Calu3 (cell line): ENCODE results near the gene HDHD3. TPM values are rescaled to one million over a fixed set of nuclear protein-coding genes. Genes with fewer than 3 reads are reported as not detected.

Experiments used
- BruUV-seq: library from RNA; stranded (reverse); fragments of 400-500 nt; replicated peaks from 2 replicates; lab custom pipeline; 2021; lab: Mats Ljungman, UMichigan
- CTCF ChIA-PET: fragments of 300-600 bp; sonication (Branson Sonifier 250); formaldehyde crosslinking; loops from one replicate; lab custom pipeline; 2022; ENCODE audit warnings: antibody characterized with exemption; lab: Charles Lee
- DNase-seq: peaks from one replicate; pipeline ENCODE4 v3.0.0; 2022
- H3K27ac Mint-ChIP-seq: one replicate; pipeline ENCODE4 v1.8.0; 2022; ENCODE audit warnings: mixed read lengths; ENCODE audit not compliant: unreplicated experiment
- H3K27me3 Mint-ChIP-seq: one replicate; pipeline ENCODE4 v1.8.0; 2022; ENCODE audit warnings: mixed read lengths; ENCODE audit not compliant: unreplicated experiment
- H3K36me3 Mint-ChIP-seq: one replicate; pipeline ENCODE4 v1.8.0; 2022; ENCODE audit warnings: mild to moderate bottlenecking, moderate library complexity, mixed read lengths; ENCODE audit not compliant: insufficient read depth, unreplicated experiment
- H3K4me1 Mint-ChIP-seq: one replicate; pipeline ENCODE4 v1.8.0; 2022; ENCODE audit warnings: mild to moderate bottlenecking, low read depth, mixed read lengths; ENCODE audit not compliant: unreplicated experiment
- H3K4me3 Mint-ChIP-seq: one replicate; pipeline ENCODE4 v1.8.0; 2022; ENCODE audit warnings: mild to moderate bottlenecking, low read depth, moderate library complexity, mixed read lengths; ENCODE audit not compliant: unreplicated experiment
- H3K9me3 Mint-ChIP-seq: one replicate; pipeline ENCODE4 v1.8.0; 2022; ENCODE audit warnings: low read depth, mixed read lengths; ENCODE audit not compliant: unreplicated experiment
- CTCF ChIP-seq: fragments of 200-600 bp; IDR thresholded peaks from one replicate; pipeline ENCODE4 v1.8.0; 2022; ENCODE audit warnings: antibody characterized with exemption; ENCODE audit not compliant: unreplicated experiment
- intact Hi-C: fragments of 100-400 bp; cut with micrococcal nuclease; formaldehyde crosslinking; loops from one replicate; pipeline ENCODE4 v1.10.0; 2022; ENCODE audit not compliant: unreplicated experiment
- total RNA-seq: library from RNA; stranded (reverse); gene quantifications from 2 replicates; pipeline ENCODE4 v1.2.3, GENCODE V29; 2022

HDHD3 gene
- total RNA-seq, 1 experiment from 2014 or later, result 30.8 TPM

- H3K36me3 Mint-ChIP-seq, result peaks cover 5% of the 10 kb centered on the region
- CTCF ChIA-PET, result no interaction called here
- TF ChIP-seq CTCF, result no peak
- no TSS peak for BruUV-seq
- H3K27me3 Mint-ChIP-seq, result no peaks in the 10 kb centered on the region
- DNase-seq, result no peak
- H3K9me3 Mint-ChIP-seq, result no peaks in the 10 kb centered on the region
- no peak overlapping the region for H3K4me3 Mint-ChIP-seq
- intact Hi-C loops, result no loop called here
- no peak overlapping the region for H3K27ac Mint-ChIP-seq
- H3K4me1 Mint-ChIP-seq, result peaks cover 2% of the 10 kb centered on the region
Observed at GRCh38 chr9:113393281-113393680, 16.5 kb upstream of the HDHD3 start.

- intact Hi-C loops, result no loop called here
- TF ChIP-seq CTCF, result no peak
- Mint-ChIP-seq H3K27ac (no peak overlapping the region), H3K9me3 (no peaks in the 10 kb centered on the region), H3K4me3 (no peak overlapping the region), H3K36me3 (peaks cover 13% of the 10 kb centered on the region), H3K4me1 (peaks cover 16% of the 10 kb centered on the region), H3K27me3 (no peaks in the 10 kb centered on the region)
- DNase-seq, result no peak
- CTCF ChIA-PET, result no interaction called here
- no TSS peak for BruUV-seq
Observed at GRCh38 chr9:113391917-113392316, 15.1 kb upstream of the HDHD3 start.

- H3K9me3 Mint-ChIP-seq, result no peaks in the 10 kb centered on the region
- TF ChIP-seq CTCF, result no peak
- H3K4me1 Mint-ChIP-seq, result peaks cover 21% of the 10 kb centered on the region
- CTCF ChIA-PET, result no interaction called here
- H3K4me3 Mint-ChIP-seq, result no peak overlapping the region
- H3K27ac Mint-ChIP-seq, result no peak overlapping the region
- no peak for DNase-seq
- intact Hi-C loops, result no loop called here
- BruUV-seq, result no TSS peak
- H3K27me3 Mint-ChIP-seq, result no peaks in the 10 kb centered on the region
- peaks cover 13% of the 10 kb centered on the region for H3K36me3 Mint-ChIP-seq
Observed at GRCh38 chr9:113390192-113390960, 13.6 kb upstream of the HDHD3 start.

GRCh38 chr9:113389451-113389850 is 12.7 kb upstream of the HDHD3 start:
- intact Hi-C loops, result loop anchor here (5.0 kb wide), 1 partner anchor 47 kb away; the partner anchor contains the start of gene WDR31
- no peak for TF ChIP-seq CTCF
- DNase-seq, result no peak

More at GRCh38 chr9:113389451-113389850, 12.7 kb upstream of the HDHD3 start:
- no peak overlapping the region for H3K27ac Mint-ChIP-seq
- H3K36me3 Mint-ChIP-seq, result peaks cover 13% of the 10 kb centered on the region
- peaks cover 21% of the 10 kb centered on the region for H3K4me1 Mint-ChIP-seq
- no TSS peak for BruUV-seq
- no peaks in the 10 kb centered on the region for H3K9me3 Mint-ChIP-seq
- CTCF ChIA-PET, result no interaction called here
- H3K4me3 Mint-ChIP-seq, result no peak overlapping the region
- no peaks in the 10 kb centered on the region for H3K27me3 Mint-ChIP-seq
